ENCODE results near the gene CLASP2.
"Not testable (repeated sequence)": the region's sequence is repeated elsewhere in the genome, so short reads cannot be mapped to it uniquely, and the experiment has no call there.

The CLASP2 gene

DNA sequence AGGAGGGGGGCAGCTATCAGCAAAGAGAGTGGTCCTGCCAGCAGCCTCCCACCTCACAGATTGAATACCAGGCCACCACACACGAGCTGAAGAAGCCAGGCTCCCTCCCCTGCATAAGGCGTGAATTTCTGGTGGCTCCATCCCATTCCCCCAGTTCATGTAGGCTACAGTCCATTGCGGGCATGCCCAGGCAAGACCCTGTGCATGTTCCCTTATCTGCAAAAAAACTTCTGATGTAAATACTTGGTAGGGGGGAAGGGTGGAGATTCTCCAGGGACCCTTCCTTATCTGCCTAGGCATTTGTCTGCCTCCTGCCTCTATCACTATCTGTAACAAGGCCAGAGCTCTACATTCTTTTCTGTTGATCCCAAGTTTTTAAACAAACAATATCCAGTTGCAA is 250.3 kb downstream of the CLASP2 start:
- in situ Hi-C loops (cut with MboI; ENCODE audit: low sequenced_read_pairs), result no loop called here

DNA sequence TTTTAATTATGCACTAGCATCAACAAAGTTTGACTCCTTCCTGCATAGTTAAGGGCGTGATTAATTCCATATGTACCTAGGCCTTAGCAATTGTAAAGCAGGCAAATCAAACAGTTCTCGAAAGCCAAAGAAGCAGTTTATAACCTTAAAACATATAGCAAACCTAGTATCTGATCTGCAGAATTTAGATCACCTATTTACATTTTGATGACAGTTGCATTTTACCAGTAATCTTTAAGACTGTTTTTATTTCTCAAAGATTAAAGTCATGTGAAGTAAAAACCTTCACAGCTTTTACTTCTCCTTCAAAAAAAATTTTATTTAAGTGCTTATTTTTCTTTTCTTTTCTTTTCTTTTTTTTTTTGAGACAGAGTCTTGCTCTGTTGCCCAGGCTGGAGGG is 257.0 kb downstream of the CLASP2 start:
- in situ Hi-C loops (cut with MboI; ENCODE audit: low sequenced_read_pairs), result no loop called here

DNA sequence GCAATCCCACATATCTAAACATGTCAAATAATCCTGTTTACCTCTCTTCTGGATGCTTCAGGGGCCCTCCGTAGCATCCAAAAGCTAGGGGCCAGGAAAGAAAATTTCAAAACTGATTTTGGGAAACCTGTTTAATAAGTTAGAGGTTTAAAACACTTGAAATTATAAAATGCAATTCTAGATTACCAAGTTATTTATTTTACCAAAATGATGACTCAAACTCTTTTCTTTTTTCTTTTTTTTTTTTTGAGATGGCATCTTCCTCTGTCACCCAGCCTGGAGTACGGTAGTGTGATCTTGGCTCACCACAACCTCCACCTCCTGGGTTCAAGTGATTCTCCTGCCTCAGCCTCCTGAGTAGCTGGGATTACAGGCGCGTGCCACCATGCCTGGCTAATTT is 258.5 kb downstream of the CLASP2 start:
- in situ Hi-C loops (cut with MboI; ENCODE audit: low sequenced_read_pairs), result not testable (repeated sequence)

DNA sequence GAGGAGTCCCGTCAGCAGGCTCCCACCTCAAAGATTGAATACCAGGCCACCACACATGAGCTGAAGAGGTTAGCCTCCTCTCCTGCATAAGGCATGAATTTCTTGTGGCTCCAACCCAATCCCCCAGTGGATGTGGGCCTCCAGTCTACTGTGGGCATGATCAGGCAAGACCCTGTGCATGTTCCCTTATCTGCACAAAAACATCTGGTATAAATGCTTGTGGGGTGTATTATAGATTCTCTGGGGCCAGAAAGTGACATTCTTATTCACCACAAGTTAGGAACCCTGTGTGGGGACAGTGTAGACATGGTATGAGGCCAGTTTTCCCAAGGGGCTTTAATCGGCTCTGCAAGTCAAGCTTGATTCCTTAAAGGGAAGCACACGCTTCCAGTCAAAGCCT is 259.6 kb downstream of the CLASP2 start:
- in situ Hi-C loops (cut with MboI; ENCODE audit: low sequenced_read_pairs), result no loop called here

DNA sequence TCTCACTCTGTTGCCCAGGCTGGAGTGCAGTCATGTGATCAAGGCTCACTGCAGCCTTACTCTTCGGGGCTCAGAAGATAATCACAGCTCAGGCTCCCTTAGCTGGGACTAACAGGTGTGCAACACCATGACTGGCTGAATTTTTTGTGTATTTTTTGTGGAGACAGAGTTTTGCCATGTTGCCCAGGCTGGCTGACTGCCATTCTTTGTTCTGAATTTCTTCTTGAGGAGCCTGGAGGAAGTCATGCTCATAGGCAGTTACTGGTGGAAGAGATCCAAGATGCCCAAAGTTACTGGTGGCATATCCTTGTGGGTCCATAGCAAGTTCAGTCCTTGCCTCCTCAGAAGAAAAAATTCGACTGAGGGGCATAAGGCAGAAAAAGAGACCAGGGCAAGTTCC is 261.3 kb downstream of the CLASP2 start:
- in situ Hi-C loops (cut with MboI; ENCODE audit: low sequenced_read_pairs), result no loop called here

DNA sequence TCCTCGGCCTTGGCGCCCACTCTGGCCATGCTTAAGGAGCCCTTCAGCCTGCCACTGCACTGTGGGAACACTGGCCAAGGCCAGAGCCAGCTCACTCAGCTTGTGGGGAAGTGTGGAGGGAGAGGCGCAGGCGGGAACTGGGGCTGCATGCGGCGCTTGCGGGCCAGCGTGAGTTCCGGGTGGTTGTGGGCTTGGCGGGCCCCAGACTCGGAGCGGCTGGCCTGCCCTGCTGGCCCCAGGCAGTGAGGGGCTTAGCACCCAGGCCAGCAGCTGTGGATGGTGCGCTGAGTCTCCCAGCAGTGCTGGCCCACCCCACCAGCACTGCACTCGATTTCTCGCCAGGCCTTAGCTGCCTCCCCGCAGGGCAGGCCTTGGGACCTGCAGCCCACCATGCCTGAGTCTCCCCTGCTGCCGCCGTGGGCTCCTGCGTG is 264.7 kb downstream of the CLASP2 start:
- in situ Hi-C loops (cut with MboI; ENCODE audit: low sequenced_read_pairs), result no loop called here

DNA sequence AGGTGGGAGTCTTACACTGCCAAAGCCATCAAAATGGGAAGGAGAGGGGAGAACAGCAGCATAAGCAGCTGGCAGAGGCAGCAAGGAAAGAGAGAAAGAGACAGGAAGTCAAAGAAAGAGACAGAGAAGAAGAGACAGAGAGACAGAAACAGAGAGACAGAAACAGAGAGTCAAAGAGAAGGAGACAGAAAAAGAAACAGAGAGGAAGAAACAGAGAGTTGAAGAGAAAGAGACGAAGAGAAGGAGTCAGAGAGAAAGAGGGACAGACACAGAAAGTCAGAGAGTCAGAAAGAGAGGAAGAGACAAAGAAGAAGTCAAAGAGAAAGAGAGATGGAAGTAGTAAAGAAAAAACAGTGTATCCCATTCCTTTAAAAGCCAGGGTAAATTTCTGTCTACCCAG is 266.1 kb downstream of the CLASP2 start:
- in situ Hi-C loops (cut with MboI; ENCODE audit: low sequenced_read_pairs), result not testable (repeated sequence)

DNA sequence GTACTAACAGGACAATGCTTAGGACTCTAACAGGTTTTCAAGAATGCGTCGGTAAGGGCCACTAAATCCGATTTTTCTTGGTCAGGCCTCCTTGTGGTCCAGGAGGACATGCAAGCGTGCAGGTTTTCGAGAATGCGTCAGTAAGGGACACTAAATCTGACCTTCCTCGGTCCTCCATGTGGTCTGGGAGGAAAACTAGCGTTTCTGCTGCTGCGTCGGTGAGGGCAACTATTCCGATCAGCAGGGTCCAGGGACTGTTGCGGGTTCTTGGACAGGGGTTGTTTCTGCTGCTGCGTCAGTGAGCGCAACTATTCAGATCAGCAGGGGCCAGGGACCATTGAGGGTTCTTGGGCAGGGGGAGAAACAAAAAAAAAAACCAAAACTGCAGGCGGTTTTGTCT is 270.1 kb downstream of the CLASP2 start:
- in situ Hi-C loops (cut with MboI; ENCODE audit: low sequenced_read_pairs), result no loop called here

DNA sequence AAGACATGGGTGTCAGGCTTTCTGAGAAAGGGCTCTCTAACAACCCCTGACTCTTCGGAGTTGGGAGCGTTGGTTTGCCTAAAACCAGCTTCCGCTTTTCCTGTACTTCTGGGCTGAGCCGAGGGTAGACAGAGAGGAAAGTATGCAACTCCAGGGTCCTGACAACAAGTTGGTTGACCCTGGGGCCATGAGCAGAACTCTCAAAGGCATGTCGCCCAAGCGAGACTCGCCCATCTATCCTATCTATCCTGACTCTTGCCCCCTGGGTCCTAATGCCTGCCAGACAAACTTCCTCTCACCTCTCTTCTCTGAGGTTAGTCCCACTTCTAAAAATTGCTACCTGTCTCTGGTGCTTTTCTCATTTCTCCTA is 270.8 kb downstream of the CLASP2 start:
- in situ Hi-C loops (cut with MboI; ENCODE audit: low sequenced_read_pairs), result not testable (repeated sequence)
